ENCODE data around the gene CYGB.

CYGB gene

GRCh38 chr17:76537578-76538280, at the start of gene CYGB:
CYGB (minus strand) TSS chr17:76537709; CDS start chr17:76537542, 167 bp downstream.
- DNase-seq (ENCODE audit: low read depth in 2 of 2), result no peak

DNA sequence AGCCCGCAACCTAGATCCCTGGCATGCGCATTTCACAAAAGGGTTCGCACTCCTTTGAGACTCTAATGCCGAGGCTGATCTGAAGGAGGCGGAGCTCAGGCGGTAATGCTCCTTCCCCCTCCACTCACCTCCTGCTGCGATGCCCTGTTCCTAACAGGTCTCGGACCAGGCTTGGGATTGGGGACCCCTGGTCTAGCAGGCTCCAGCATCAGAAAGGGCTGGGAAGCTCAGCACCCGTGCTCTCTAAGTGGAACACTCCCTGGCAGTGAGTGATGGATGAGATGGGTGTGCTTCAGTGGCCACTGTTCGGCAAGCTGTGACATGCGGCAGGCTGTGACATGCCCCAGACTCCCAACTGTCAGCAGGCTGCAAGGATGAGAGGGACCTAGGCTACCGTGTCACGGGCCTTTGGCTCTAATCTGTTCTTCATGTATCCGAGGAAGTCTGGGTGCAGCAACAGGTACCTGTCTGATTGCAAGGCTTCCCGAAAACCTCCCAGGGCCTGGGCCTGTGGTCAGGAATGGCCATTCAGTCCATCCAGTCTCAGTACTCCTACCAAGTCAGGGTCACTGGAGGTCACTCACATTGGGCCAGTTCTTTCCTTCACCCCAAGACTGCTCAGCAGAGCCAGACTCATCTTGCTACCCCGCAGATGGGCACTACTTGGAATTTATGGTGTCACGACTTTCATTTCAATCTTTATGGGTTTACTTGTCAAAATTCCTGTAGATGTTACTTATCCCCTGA, 49.4 kb upstream of the CYGB start:
- DNase-seq (ENCODE audit: low read depth in 2 of 2), result no peak

DNA sequence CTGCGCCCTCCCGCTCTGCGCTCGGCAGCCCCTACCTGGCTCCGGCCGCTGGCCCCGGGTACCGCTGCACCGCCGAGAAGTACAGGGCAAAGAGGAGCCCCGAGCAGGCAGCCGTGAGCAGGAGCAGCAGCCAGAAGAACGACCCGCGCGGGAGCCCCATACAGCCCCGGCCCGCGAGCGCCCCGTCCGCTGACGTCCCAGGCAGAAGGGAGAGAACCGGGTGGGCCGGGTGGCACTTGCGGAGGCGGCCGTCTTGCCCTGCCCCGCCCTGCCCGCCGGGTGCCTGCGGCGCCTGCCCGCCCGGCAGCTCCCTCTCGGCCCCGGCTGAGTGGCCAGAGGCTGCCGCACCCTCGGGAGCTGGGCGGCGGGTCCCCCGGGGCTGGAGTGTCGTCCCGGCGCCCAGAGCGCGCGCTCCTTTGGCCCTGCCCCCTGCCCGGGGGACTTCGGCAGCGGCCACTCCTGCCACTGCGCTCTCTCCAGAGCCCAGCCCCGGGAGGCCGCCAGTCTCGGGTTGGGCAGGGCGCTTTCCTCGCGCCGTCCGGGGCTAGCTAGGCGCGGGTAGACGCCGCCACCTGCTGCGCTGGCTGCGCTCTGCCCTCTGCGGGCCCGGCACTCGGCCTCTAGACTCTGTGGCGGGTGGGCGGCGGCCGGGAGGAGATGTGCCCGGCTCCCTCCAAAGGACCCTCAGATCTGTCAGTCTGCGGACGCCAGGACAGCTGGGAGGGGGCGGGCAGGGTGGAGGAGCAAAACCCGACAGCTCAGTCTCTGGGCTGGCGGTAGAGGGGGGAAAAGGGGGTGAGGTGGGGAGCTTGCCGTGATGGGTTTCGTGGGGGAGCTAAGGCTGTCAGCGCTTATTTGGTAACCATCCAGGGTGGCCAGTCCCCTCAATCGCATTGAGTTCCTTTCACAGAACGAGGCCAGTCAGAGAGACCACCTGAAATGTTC, 48.4 kb upstream of the CYGB start, which contains the start of gene ST6GALNAC2:
Gene ST6GALNAC2, minus strand, starts transcription at position 212 of the 945 bp plus-strand sequence. Its CDS starts 52 bp downstream, at position 160.
- no peak for DNase-seq (ENCODE audit: low read depth in 2 of 2)

GRCh38 chr17:76585033-76585648, 47.6 kb upstream of the CYGB start:
- DNase-seq (ENCODE audit: low read depth in 2 of 2), result no peak

DNA sequence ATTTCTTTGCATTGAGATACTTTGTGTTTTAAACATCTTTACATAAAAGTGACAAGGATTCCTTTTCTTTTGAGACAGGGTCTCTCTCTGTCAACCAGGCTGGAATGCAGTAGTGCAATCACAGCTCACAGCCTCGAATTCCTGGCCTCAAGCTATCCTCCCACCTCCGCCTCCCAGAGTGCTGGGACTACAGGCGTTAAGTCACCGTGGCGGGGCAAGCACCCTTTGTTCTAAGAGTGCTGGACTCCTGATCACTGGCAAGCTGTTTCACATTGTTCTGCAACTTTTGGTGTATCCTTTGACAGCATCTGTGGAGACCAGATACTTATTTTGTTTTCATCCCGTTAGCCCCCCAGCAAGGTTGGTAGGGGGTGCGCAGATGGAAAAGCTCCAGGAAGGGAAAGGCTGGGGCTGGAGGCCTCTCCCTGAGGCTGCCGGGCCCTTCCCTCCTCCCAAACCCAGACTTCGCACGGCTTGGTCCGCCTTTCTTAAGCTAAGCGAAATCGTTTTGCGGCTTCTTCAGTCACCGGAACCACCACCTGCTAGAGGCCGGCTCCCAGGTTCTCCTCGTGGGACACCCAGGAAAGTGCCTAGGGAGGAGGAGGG, 47.0 kb upstream of the CYGB start:
- no peak for DNase-seq (ENCODE audit: low read depth in 2 of 2)

- DNase-seq (ENCODE audit: low read depth in 2 of 2), result no peak
These were observed 45.2 kb upstream of the CYGB start for GRCh38 chr17:76582660-76583059.

GRCh38 chr17:76581515-76581914, 44.0 kb upstream of the CYGB start:
- DNase-seq (ENCODE audit: low read depth in 2 of 2), result no peak

- no peak for DNase-seq (ENCODE audit: low read depth in 2 of 2)
These were observed 41.8 kb upstream of the CYGB start for GRCh38 chr17:76579281-76579680.

DNA sequence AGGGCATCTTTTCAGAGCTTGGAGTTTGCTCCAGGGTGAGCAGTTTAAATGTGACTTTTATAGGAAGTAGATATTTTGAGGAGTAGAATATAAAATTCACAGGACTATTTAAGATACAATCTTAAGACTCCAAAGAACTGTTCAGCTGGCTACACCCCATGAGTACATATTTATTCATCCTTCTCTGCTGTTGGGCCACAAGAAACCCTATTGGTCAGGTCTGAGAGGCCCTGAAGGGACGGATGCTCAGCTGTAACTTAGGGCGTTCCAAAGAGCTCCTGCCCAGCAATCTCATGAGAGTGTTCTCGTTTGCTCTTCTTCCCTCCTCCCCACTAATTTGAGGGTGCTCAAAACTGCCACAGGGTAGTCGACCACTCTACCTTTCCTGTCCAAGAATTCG, 40.9 kb upstream of the CYGB start:
- no peak for DNase-seq (ENCODE audit: low read depth in 2 of 2)

DNA sequence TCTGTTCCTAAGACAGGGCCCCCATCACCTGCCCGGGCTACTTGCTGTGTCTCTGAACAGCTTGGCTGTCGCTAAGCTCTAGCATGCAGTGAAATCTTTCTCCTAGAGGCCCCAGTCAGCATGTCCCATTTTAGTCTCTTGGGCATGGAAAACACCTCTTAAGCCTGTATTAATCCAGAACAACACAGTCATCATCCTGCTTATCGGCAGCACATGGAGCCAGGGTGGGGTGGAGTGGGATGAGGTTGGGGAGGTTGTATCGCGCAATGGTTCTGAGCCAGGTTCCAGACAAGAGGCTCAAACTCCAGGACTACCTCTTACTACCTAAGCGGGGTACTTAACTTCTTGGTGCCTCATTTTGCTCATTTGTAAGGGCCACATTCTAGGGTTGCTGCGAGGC, 40.4 kb upstream of the CYGB start:
- DNase-seq (ENCODE audit: low read depth in 2 of 2), result no peak

DNA sequence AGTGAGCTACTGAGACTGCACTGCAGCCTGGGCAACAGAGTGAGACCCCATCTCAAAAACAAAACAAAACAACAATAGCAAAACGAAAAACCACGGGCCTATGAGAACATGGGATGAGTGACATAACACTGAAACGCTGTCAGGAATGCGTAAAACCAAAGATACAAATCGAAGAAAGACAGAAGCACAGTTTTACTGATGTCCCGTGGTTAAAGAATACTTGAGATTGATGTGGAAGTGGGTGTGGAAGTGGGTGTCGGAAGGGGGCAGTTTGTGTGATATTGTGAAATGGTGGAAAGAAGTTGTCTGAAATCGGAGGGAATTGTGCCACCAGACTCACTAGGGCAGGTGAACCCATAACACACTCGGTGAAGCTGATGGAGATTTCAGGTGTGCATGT, 38.7 kb upstream of the CYGB start:
- DNase-seq (ENCODE audit: low read depth in 2 of 2), result no peak

DNA sequence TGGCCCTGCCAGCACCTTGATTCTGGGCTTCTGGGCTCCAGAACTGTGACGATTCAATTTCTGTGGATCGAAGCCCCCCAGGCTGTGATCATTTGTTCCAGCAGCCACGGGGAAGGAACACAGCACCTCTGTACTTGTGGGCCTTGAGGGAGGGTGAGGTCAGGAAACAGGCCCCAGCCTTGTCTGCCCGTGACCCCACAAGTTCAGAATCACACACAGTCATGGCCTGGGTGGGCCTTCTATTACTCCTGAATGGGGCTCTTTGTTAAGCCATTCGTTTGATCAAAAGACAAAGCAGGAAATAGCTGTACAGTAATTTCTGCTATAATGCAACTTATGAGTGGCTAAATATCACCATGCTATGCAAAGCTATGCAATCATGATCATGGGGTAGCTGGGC, 38.1 kb upstream of the CYGB start:
- no peak for DNase-seq (ENCODE audit: low read depth in 2 of 2)

DNA sequence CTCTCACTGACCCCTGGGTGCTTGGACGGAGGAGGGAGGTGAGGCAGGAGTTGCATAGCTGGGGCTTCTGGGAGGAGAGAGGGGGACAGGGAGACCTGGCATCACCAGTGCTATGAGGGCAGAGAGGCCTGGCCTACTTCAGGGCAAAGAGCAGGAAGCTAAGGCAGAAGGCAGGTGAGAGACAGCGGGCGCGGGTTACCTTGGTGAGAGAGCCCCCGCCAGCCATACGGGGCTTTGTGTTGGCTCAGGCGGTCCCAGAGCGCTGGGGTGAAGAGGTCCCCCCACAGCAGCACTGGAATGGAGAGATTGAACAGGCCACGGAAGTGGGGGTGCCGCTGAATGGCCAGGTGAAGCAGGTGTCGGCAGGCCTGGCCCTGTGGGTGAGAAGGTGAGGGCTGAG, 36.7 kb upstream of the CYGB start:
- no peak for DNase-seq (ENCODE audit: low read depth in 2 of 2)

- DNase-seq (ENCODE audit: low read depth in 2 of 2), result no peak
These were observed 35.6 kb upstream of the CYGB start for GRCh38 chr17:76573096-76573495.

- no peak for DNase-seq (ENCODE audit: low read depth in 2 of 2)
These were observed 34.8 kb upstream of the CYGB start for GRCh38 chr17:76572201-76572910.

DNA sequence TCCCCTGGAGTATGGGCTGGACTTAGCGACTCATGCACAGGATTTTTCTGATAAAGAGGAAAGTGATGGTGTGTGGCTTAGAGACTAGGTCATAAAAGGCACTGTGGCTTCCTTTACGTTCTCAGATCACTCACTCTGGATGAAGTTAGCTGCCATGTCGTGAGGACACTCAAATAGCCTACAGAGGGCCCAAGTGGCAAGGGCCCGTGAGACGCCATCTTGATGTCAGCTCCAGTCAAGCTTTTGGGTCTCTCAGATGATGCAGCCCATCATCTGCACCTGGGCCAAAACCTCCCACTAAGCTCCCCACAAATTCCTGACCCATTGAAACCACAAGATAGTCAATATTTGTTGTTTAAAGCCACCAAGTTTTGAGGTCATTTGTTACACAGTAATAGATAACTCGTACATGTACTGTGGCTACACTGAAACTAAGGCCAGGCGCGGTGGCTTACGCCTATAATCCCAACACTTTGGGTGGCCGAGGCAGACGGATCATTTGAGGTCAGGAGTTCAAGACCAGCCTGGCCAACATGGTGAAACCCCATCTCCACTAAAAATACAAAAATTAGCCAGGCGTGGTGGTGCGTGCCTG, 33.5 kb upstream of the CYGB start:
- no peak for DNase-seq (ENCODE audit: low read depth in 2 of 2)

DNA sequence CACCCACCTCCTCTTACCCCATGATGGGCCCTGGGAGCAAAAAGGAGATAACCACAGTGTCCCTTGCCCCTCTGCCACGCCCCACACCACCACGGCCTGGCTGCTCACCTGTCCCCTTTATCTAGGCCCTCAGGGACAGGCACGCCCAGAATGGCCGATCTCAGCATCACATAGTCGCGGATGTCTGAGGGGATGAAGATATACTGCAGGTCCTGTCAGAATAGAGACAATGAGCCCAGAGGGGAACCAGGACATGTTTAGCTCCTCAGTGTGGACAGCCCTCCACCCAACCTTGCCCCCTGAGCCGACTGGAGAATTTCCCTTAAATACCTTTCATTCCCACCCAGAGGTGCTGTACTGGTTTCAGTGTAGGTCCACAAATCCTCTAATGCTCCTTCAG, 32.9 kb upstream of the CYGB start:
- DNase-seq (ENCODE audit: low read depth in 2 of 2), result no peak

DNA sequence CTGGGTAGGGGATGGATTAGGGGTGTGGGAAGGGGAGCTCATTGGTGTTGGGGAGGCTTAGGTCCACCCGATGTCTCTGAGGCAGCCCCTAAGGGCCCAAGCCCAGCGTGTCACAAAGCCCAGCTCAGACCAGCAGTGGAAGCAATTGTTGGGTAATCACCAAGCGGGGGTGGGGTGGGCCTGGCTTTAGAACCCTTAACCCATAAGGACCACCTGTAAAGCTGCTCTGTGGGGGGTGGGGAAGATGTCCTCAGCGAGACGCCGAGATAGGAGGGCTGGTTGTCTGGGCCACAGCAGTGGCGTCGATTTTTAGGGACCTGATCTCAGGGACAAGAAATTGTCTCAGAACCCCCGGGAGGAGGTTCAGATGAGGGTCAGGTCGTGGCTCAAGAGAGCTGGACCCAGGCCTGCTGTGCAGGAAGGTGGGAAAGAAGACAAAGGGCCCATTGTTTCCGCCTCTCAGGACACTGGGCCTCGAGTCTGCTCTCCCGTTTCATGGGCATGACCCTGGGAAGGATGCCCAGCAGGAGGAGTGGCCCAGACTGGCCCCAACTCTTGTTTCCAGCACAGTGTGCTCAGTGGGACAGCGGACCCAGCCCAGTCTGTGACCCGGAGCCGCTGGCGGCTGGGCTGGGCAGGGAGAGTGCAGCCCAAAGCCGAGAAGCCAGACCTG, 32.2 kb upstream of the CYGB start:
- DNase-seq (ENCODE audit: low read depth in 2 of 2), result no peak

- no peak for DNase-seq (ENCODE audit: low read depth in 2 of 2)
These were observed 31.3 kb upstream of the CYGB start for GRCh38 chr17:76568811-76569221.
